Stimulated activated CD4-positive, alpha-beta T cell treated with anti-CD3 and anti-CD28 coated beads, Interleukin-4, amount 100 ng/mL, for 1 hour (primary cell): Measurements from ENCODE around the gene DNAJB14.
"Not testable (repeated sequence)": the region's sequence is repeated elsewhere in the genome, so short reads cannot be mapped to it uniquely, and the experiment has no call there.

ENCODE experiments used
- DNase-seq: peaks from one replicate; pipeline ENCODE4 v3.0.0-alpha.2; 2020

The DNAJB14 gene

DNA sequence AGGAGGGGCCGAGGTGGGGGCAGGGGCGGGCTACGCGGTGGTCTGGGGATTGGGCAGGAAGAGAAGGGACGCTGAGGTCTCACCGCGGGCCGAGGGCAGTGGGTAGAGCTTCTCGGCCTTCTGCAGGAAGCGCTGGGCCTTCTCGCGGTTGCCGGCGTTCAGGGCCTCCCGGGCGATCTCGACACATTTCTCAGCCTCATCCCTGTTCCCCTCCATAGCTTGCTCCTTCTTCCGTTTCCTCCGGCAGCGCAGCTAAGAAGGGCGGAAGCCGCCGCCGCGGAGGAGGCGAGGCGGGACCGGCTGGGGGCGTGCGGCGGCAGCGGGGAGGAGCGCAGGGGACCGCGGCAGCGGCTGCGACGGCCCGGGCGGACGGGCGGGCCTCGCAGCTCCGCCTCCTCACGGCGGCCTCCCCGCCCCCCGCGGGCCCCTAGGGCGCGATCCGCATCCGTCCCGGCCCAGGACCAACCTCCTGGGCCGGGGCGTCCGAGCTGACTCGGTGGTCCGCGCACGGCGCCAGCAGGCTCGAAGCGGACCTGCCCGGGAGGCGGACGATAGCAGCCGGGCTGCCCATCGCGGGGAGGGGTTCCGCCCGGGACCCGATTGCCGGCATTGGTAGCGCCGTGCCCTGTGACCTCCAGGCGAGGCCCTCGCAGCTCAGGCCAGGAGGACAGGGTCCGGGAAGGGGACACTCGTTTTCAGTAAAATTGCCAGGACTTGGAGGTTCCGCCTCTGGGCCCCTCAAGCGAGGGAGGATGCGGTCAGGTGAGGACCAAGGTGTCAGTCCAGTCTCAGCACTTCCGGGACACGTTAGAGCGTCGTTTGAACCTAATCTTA is at the start of gene DNAJB14:
Gene DNAJB14, minus strand, starts transcription at position 263 of the 834 bp plus-strand sequence. Its CDS starts 47 bp downstream, at position 216.
- DNase-seq: peak; percentile 82

- DNase-seq: no peak
These were observed 45.3 kb upstream of the DNAJB14 start for GRCh38 chr4:99991741-99992140.

DNA sequence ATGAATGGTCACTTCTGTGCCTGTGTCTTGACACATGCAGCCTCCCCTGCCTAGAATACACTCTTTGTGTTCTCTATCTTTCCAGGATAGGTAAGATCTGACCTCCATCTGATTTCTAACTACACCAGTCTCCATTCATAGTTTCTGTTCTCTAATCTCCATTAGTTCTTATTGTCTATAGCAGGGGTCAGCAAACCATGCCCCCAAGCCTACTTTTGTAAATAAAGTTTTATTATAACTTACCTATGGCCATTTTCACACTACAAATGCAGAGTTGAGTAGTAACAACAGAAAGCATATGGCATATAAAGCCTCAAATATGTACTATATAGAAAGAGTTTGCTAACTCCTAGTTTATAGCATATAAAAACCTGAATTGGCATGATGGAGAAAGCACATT is 41.3 kb upstream of the DNAJB14 start:
- DNase-seq: no peak

DNA sequence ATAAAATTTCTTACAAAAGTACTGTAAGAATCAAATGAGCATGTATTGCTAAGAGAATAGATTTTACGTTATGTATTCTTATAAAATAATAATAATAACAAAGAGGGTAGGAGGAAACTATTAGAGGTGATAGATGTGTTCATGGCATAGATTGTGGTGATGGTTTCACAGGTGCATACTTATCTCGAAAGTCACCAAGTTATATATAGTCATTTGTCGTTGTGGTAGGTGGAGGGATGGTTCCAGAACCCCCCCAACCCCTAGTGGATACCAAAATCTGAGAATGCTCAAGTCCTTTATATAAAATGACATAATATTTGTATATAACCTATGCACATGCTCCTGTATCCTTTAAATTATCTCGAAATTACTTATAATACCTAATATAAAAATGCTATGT is 40.4 kb upstream of the DNAJB14 start:
- DNase-seq: no peak

- DNase-seq: no peak
These were observed 37.0 kb upstream of the DNAJB14 start for GRCh38 chr4:99983289-99983943.

- DNase-seq: no peak
These were observed 33.5 kb upstream of the DNAJB14 start for GRCh38 chr4:99979872-99980271.

DNA sequence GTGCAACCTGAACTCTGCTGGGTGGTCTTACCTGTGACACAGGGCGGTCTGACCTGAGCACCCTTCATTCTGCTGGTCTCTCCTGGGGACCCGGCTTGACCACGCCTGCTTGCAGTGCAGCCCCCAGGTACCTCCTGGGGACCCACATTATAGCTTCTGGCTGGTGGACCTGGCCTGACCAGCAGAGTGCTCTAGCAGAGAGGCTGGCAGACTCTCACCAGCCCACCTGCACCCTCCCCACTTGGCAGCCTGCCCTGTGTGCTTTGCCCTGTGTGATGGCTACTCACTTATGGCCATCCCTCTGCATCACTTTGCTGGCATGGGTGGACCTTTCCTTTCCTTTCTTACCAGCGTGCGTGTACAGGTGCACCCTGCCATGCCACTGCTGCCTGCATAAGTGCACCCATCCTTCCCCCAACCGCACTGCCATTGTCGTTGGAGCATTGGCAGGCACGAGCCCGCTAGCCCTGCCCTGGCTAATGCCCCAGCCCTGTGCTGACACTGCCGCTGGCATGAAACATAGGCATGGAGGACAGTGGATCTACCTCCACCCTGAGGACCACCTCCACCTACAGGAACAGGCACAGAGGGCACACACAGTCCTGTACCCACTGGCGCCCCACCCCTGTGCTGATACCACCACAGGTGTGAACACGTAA is 25.2 kb upstream of the DNAJB14 start:
- no peak for DNase-seq

- no peak for DNase-seq
These were observed 21.9 kb upstream of the DNAJB14 start for GRCh38 chr4:99968330-99968729.

DNA sequence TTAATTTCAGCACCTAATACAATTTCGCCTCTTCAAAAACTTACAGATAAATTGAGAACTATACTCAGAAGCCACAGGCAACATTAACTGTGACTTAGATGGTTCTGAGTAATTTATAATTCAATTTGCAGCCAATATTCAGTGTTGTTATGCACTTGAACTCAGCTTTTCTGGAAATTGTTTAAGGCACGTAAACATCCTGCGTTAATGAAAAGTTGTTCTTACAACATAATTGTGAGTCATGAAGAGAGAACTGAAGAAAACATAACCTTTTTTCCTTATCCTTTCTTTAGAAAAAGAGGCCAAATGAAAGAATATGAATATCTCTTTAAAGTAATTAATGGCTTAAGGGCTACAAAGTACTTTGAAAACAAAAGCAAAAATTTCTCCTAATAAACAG is 20.3 kb upstream of the DNAJB14 start:
- no peak for DNase-seq

- no peak for DNase-seq
These were observed 19.4 kb upstream of the DNAJB14 start for GRCh38 chr4:99965674-99966350.

GRCh38 chr4:99965173-99965572 is 18.8 kb upstream of the DNAJB14 start:
- DNase-seq: no peak

- DNase-seq: no peak
These were observed 15.3 kb upstream of the DNAJB14 start for GRCh38 chr4:99961711-99962110.

DNA sequence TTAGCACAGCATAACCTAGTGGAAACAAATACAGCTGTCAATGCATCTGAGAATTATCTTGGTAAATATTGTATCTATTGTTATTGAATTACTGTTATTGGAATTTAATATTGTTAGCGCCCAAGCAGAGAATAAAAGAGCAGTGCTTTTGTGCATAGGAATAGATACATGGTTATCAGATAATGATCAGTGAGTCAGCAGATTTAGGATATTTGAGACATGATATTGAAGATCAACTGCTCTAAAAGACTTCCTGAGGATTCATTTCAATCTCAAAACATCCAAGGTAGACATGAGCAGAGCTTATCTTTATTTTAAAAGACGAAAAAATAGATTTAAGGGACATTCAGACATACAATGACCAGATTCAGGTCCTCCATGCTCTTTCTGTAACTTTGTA is 14.2 kb upstream of the DNAJB14 start:
- DNase-seq: no peak

- not testable (repeated sequence) for DNase-seq
These were observed 11.8 kb upstream of the DNAJB14 start for GRCh38 chr4:99958207-99958606.

- DNase-seq: no peak
These were observed 4.5 kb upstream of the DNAJB14 start for GRCh38 chr4:99950913-99951254.

DNA sequence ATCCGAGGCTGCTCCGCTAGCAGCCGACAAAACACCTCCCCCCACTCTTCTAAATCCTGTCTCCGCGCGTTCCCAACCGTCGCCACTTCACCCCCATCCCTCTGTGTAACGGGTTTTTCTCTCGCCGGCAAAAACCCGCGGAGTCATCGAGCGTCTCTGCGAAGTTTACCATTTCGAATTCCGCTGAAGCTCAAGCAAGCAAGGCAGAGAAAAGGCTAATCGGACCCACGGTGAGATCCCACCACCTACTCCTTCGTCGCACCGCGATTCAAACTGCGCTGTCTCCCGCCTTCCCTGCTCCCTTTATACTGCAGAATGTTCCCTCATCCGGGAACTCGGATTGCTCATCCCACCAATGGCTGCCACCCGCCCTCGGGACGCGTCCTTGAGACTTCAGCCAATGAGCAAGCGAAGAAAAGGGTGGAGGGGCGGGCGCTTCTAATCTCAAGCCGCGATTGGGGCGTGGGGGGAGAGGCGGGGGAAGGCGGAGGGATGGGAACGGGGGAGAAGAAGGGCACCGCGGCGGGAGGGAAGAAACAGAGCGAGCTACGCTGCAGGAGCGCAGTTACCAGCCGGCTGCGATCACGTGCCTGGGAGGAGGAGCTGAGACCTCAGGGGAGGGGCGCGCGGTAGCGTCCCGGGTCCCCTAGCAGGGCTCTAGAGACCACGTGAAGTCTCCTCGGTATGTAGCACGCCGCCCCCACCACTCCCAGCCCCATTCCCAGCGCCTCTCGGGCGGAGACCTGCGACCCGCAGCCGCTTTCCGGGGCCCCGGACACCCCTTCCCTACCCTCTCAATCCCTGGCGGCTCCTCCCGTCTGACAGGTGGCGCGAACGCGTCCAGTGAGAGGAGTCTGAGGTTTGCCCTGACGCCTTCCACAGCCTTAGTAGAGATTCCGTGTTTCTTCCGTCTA is 3.8 kb upstream of the DNAJB14 start, which contains the start of gene H2AZ1:
Gene H2AZ1, minus strand, starts transcription at position 277 of the 914 bp plus-strand sequence. Its CDS starts 105 bp downstream, at position 172.
- DNase-seq: peak; percentile 97

DNA sequence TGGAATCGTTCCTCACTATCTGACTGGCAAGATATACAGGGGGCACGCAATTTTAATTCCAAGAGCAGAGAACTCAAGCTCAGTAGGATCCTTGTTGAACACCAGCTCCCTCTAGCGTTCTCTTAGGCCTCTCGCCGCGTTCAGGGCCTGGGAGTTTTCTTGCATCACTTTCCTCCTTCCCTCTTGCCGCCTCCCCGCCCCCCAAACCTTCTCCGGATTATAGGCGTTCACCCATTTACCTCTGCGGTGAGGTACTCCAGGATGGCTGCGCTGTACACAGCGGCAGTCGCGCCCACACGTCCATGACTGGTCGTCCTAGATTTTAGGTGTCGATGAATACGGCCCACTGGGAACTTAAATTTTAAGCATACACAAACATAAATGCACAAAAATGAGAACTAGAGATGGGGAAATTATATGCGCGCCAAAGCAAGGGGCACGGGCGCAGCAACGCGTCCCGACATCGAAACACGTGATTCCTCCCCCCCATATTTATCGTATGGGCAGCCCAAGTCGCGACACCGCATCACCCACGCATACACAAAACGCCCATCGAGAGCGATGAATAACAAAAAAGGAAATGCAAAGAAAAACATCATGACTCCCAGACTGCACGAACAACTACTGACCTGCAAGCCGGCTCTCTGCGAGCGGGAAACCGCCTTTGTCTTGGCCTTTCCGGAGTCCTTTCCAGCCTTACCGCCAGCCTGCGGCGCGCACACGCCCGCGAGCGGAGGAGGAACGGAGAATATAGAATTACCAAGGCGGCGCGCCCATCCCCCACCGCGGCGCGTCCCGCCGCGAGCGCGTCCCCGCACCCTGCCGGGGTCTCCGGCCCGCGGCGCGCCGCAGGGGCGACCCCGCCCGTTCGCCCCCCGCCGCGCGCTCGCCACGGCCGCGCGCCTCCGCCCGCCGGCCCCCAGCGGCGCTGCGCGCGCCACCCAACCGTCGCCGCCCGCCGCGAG is 2.9 kb upstream of the DNAJB14 start:
- DNase-seq: peak; percentile 88

- no peak for DNase-seq
These were observed 1.2 kb upstream of the DNAJB14 start for GRCh38 chr4:99947608-99948007.

- no peak for DNase-seq
These were observed 766 bp upstream of the DNAJB14 start for GRCh38 chr4:99947190-99947578.

DNA sequence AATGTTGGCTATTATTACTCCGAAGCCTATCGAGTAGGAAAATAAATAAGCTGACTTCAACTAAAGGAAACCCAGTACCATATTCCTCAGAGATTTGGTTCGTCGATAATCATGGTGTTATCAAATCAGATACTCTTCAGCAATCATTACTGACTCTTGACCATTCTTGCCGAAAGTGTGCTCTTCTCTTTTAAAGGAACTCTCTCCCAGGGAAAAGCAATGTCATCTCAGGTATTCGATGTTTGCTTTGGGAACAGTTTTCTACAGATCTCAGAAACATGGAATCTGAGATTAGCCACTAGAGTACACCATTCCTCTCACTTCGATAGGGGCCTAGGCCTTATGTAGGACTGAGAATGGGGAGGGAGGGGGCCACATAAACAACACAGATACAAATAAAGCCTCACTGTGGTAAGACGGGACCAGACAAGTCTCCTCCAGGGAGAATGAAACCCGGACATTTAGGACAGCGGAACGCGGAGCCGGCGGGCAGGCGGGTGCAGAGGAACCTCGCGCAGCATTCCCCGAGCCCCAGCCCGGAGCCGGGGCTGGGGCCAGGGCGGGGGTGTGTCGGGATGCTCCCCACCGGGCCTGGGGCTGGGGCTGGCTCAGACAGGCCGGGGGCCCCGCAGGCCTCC is 581 bp downstream of the DNAJB14 start:
- DNase-seq: peak; percentile 25
